Heart left ventricle (tissue), 13 donors: ENCODE data around the gene PEX7.

Source experiments
- POLR2A ChIP-seq, 2 donors: fragments of 450-650 bp; IDR thresholded peaks; one replicate each; pipeline ENCODE4 v1.6.1; 2017; ENCODE audit warnings: antibody characterized with exemption in 2 of 2, mild to moderate bottlenecking in 2 of 2, moderate library complexity in 2 of 2
- TF ChIP-seq, protein P1 (sequence below), 12 donors: fragments of 200-600 bp; sonication (generic) in 4 of 12; IDR thresholded peaks; one replicate each; pipeline versions ENCODE4 v1.5.0 to v1.8.0; 2018 to 2022; ENCODE audit warnings: antibody characterized with exemption in 12 of 12, mild to moderate bottlenecking in 5 of 12
- donor health status: ischemic (EF 13 %, LVEDD 7.1; RV severe dilation, severe dysfunction).
- donor health status: DM: no; HTN: yes; CAD: no.
- donor health status: DM: no; HTN: no; CAD: no.
- donor health status: ischemic (EF 25% LVEDD 6.9; RV normal size, moderate dysfunction).
- donor health status: ischemic (EF 25% LVEDD 5.7; RV mildly dilated, moderate dysfunction).
- donor health status: ischemic (EF 35%, LVEDD 5.7; RV mildly dilated, moderate dysfunction).
- donor health status: nonischemic (EF 11% LVEDD 7.7; RV severe dilation, severe dysfunction).
- donor health status: DM: yes; HTN: yes; CAD: no.
- donor health status: PGD.
- donor health status: ischemic (EF 29% LVEDD 5.4; RV normal size, mild dysfunction).
- donor health status: nonischemic (EF 23%, LVEDD 6.1; RV moderate dilation, normal function).

DNA sequence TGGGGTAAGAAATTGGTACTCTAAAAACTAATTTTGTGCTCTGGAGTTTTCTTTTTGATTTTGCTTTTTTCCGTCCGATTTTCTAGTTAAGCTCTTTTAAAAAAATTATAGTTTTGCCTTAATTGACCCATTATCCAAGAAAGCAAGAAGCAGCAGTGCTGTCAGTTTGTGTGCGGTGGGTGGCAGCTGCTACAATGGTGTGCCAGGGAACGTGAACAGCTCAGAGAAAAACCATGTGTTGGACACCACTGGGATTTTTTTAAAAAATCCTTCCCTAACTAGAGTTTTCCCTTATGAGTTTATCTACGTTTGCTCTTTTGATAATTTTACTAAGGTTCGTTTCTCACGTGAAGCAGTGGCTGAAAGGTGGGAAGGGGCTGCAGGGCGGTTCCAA lies 38.1 kb upstream of the PEX7 start:
- TF ChIP-seq POLR2A (IDR thresholded peaks at IDR 0.05) = no peak
- TF ChIP-seq, protein P1, sequence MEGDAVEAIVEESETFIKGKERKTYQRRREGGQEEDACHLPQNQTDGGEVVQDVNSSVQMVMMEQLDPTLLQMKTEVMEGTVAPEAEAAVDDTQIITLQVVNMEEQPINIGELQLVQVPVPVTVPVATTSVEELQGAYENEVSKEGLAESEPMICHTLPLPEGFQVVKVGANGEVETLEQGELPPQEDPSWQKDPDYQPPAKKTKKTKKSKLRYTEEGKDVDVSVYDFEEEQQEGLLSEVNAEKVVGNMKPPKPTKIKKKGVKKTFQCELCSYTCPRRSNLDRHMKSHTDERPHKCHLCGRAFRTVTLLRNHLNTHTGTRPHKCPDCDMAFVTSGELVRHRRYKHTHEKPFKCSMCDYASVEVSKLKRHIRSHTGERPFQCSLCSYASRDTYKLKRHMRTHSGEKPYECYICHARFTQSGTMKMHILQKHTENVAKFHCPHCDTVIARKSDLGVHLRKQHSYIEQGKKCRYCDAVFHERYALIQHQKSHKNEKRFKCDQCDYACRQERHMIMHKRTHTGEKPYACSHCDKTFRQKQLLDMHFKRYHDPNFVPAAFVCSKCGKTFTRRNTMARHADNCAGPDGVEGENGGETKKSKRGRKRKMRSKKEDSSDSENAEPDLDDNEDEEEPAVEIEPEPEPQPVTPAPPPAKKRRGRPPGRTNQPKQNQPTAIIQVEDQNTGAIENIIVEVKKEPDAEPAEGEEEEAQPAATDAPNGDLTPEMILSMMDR (IDR thresholded peaks at IDR 0.05) = no peak
